DOHH2 (cell line): ENCODE measurements around the gene BHLHE23.

Experiments
- CTCF ChIP-seq: fragments of 200-600 bp; sonication (generic); IDR thresholded peaks from one replicate; pipeline ENCODE4 v1.5.1; 2014; ENCODE audit warnings: antibody characterized with exemption, mild to moderate bottlenecking, low read depth, low read length; ENCODE audit not compliant: poor library complexity, severe bottlenecking
- EZH2phosphoT487 ChIP-seq: fragments of 200-600 bp; sonication (generic); IDR thresholded peaks from 2 replicates; pipeline ENCODE4 v1.6.1; 2017; ENCODE audit warnings: borderline replicate concordance, mild to moderate bottlenecking, antibody characterized with exemption, low read length, moderate library complexity, mixed read lengths

GRCh38 chr20:63053432-63054102 is 46.8 kb upstream of the BHLHE23 start:
- no peak for TF ChIP-seq CTCF
- TF ChIP-seq EZH2phosphoT487 = no peak
